ENCODE results near the gene FAM181A. TPM values are rescaled to one million over a fixed set of nuclear protein-coding genes. Genes with fewer than 3 reads are reported as not detected.

The FAM181A gene
- total and polyA plus RNA-seq, 2 donors (not counting 1 experiment from before 2014, with no cell fraction given) = not detected

DNA sequence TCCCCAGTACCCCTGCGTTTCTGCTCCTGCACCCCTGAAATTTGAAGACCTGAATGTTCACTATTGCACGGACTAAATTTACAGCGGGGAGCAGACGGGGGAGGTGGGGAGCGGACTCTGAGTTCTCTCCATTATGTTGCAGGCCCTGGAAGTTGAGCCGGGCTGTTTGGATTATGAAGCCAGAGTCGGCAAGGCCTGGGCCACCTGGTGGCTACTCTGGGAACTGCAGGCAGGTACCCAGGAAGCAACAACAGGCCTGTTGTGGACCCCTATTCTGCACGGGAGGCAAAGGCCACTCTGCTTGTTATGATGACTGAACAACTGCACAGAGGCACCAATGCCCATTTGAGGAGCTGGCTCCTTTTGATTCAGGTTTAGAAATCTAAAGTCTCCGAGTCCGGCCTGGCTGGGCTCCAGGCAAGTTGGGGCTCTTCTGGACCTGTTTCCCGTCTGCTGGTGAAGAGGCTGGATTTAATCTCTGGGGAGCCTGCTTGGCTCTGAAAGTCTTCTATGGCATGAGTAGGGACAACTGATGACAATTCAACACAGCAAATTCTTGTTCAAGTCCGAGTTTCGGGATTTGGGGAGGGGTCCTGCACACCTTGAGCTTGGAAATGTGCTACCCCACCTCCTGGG is 34.1 kb upstream of the FAM181A start:
- Histone ChIP-seq H3K4me1 (ENCODE audit: control insufficient read depth in 2 of 2, insufficient read depth in 2 of 2, low read length in 2 of 2) (no peaks in the 10 kb centered on the region), H3K9me3 (ENCODE audit: control extremely low read depth in 1 of 3, control insufficient read depth in 2 of 3, insufficient read depth in 1 of 3, low read length in 2 of 3) (no peaks in the 10 kb centered on the region), H3K79me2 (ENCODE audit: control insufficient read depth, insufficient read depth, low read length) (no peaks in the 10 kb centered on the region), H2AFZ (ENCODE audit: insufficient read depth, low read depth, low read length, poor library complexity, severe bottlenecking) (peak overlapping the region; percentile 57), H3K9ac (ENCODE audit: low read length) (no peak overlapping the region), H3K4me3 (ENCODE audit: control extremely low read depth in 1 of 5, extremely low read depth in 1 of 5, insufficient read depth in 1 of 5, low read depth in 2 of 5, low read length in 4 of 5) (no peak overlapping the region), H3K27me3 (replicated peaks in 1 of 4; ENCODE audit: control extremely low read depth in 1 of 4, control insufficient read depth in 3 of 4, insufficient read depth in 4 of 4, low read length in 3 of 4) (peaks cover 0 to 9% (median 1%) of the 10 kb centered on the region in 4 experiments), H4K20me1 (ENCODE audit: control insufficient read depth, insufficient read depth, low read length, poor library complexity, severe bottlenecking) (no peaks in the 10 kb centered on the region), H3K36me3 (replicated peaks in 1 of 2; ENCODE audit: control extremely low read depth in 1 of 2, control insufficient read depth in 1 of 2, extremely low read depth in 1 of 2, insufficient read depth in 2 of 2, low read length in 1 of 2) (no peaks in the 10 kb centered on the region), H3K4me2 (replicated peaks; ENCODE audit: low read depth, low read length, poor library complexity, severe bottlenecking) (no peak overlapping the region), H3K27ac (ENCODE audit: low read length in 2 of 2) (no peak overlapping the region)
- ATAC-seq (ENCODE audit: low read depth) (peak; percentile 45), DNase-seq (peak; percentile 67)
- Mint-ChIP-seq H3K4me1 (no peaks in the 10 kb centered on the region), H3K27ac (no peak overlapping the region), H3K27me3 (peaks cover 36% of the 10 kb centered on the region), H3K9me3 (ENCODE audit: insufficient read depth) (no peaks in the 10 kb centered on the region), H3K4me3 (no peak overlapping the region)
- CTCF ChIA-PET = interaction anchor here (0.6 to 1.6 kb wide), 4 partner anchors 13 to 244 kb away, joined by 3 to 4 read pairs (median 3); no protein-coding TSS in a partner anchor
- 43% methylated on average over 12 of the region's 13 CpGs for WGBS (ENCODE audit: insufficient coverage)
- no peak for TF ChIP-seq EZH2 (IDR thresholded peaks at IDR 0.05; ENCODE audit: borderline replicate concordance, insufficient read depth, low read depth, low read length, poor library complexity, severe bottlenecking)
- TF ChIP-seq, protein P1, sequence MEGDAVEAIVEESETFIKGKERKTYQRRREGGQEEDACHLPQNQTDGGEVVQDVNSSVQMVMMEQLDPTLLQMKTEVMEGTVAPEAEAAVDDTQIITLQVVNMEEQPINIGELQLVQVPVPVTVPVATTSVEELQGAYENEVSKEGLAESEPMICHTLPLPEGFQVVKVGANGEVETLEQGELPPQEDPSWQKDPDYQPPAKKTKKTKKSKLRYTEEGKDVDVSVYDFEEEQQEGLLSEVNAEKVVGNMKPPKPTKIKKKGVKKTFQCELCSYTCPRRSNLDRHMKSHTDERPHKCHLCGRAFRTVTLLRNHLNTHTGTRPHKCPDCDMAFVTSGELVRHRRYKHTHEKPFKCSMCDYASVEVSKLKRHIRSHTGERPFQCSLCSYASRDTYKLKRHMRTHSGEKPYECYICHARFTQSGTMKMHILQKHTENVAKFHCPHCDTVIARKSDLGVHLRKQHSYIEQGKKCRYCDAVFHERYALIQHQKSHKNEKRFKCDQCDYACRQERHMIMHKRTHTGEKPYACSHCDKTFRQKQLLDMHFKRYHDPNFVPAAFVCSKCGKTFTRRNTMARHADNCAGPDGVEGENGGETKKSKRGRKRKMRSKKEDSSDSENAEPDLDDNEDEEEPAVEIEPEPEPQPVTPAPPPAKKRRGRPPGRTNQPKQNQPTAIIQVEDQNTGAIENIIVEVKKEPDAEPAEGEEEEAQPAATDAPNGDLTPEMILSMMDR (IDR thresholded peaks at IDR 0.05) = peak; percentile 99
- intact Hi-C loops (cut with micrococcal nuclease) = loop anchor here (5.0 to 10.0 kb wide), 2 partner anchors 238 to 686 kb away; partner anchors contain the start of genes GON7 and UBR7
- POLR2A ChIA-PET = no interaction called here

DNA sequence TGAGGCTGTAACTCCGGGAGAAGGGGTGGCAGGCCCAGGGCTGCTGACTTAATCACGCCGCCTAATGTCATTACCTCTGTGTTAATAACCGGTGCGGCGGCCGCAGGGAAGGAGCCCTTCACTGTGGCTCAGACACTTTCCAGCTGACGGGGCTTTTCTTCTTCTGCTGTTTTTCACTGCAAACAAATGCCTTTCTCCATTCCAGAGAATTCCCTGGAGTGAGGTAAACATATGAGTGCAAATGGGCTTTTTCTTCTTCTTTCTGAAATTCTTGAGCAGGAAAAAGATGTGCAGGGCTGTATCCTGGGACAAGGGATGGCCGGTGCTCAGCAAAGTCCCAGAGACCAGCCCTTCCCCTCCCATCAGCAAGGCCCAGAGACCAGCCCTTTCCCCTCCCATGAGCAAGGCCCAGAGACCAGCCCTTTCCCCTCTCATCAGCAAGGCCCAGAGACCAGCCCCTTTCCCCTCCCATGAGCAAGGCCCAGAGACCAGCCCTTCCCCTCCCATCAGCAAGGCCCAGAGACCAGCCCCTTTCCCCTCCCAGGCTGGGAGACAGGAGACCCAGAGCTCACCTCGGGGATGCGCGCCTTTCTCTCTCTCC is 33.4 kb upstream of the FAM181A start:
- ChIA-PET CTCF (interaction anchor here (0.6 to 1.6 kb wide), 3 partner anchors 15 to 245 kb away, joined by 3 to 4 read pairs (median 3); no protein-coding TSS in a partner anchor), POLR2A (no interaction called here)
- H4K20me1 ChIP-seq (ENCODE audit: control insufficient read depth, insufficient read depth, low read length, poor library complexity, severe bottlenecking) = no peaks in the 10 kb centered on the region
- ATAC-seq (ENCODE audit: low read depth) = no peak
- no peak overlapping the region for H3K27ac ChIP-seq (ENCODE audit: low read length in 2 of 2)
- Mint-ChIP-seq H3K27ac (no peak overlapping the region), H3K9me3 (ENCODE audit: insufficient read depth) (no peaks in the 10 kb centered on the region), H3K4me3 (no peak overlapping the region), H3K4me1 (no peaks in the 10 kb centered on the region), H3K27me3 (peaks cover 29% of the 10 kb centered on the region)
- DNase-seq = no peak
- H3K36me3 ChIP-seq (replicated peaks in 1 of 2; ENCODE audit: control extremely low read depth in 1 of 2, control insufficient read depth in 1 of 2, extremely low read depth in 1 of 2, insufficient read depth in 2 of 2, low read length in 1 of 2) = no peaks in the 10 kb centered on the region
- H3K9ac ChIP-seq (ENCODE audit: low read length) = no peak overlapping the region
- H3K4me2 ChIP-seq (replicated peaks; ENCODE audit: low read depth, low read length, poor library complexity, severe bottlenecking) = no peak overlapping the region
- H2AFZ ChIP-seq (ENCODE audit: insufficient read depth, low read depth, low read length, poor library complexity, severe bottlenecking) = no peak overlapping the region
- intact Hi-C loops (cut with micrococcal nuclease) = loop anchor here (5.0 to 10.0 kb wide), 2 partner anchors 239 to 686 kb away; partner anchors contain the start of genes GON7 and UBR7
- TF ChIP-seq, protein P1 (IDR thresholded peaks at IDR 0.05) = no peak
- no peak for TF ChIP-seq EZH2 (IDR thresholded peaks at IDR 0.05; ENCODE audit: borderline replicate concordance, insufficient read depth, low read depth, low read length, poor library complexity, severe bottlenecking)
- no peaks in the 10 kb centered on the region for H3K4me1 ChIP-seq (ENCODE audit: control insufficient read depth in 2 of 2, insufficient read depth in 2 of 2, low read length in 2 of 2)
- no peaks in the 10 kb centered on the region for H3K9me3 ChIP-seq (ENCODE audit: control extremely low read depth in 1 of 3, control insufficient read depth in 2 of 3, insufficient read depth in 1 of 3, low read length in 2 of 3)
- peaks cover 0 to 9% (median 1%) of the 10 kb centered on the region in 4 experiments for H3K27me3 ChIP-seq (replicated peaks in 1 of 4; ENCODE audit: control extremely low read depth in 1 of 4, control insufficient read depth in 3 of 4, insufficient read depth in 4 of 4, low read length in 3 of 4)
- no peak overlapping the region for H3K4me3 ChIP-seq (ENCODE audit: control extremely low read depth in 1 of 5, extremely low read depth in 1 of 5, insufficient read depth in 1 of 5, low read depth in 2 of 5, low read length in 4 of 5)
- WGBS (ENCODE audit: insufficient coverage) = 91% methylated on average over 11 of the region's 12 CpGs
- no peaks in the 10 kb centered on the region for H3K79me2 ChIP-seq (ENCODE audit: control insufficient read depth, insufficient read depth, low read length)
